H1 (cell line): Measurements from ENCODE around the gene FBXW5. TPM values are rescaled to one million over a fixed set of nuclear protein-coding genes. Genes with fewer than 3 reads are reported as not detected.

Source experiments
- CTCF ChIA-PET: fragments of 300-600 bp; sonication (Branson Sonifier 250); formaldehyde crosslinking; loops from one replicate; lab custom pipeline; 2021; ENCODE audit not compliant: partially characterized antibody; lab: Charles Lee
- POLR2A ChIA-PET: fragments of 300-600 bp; sonication (Branson Sonifier 250); formaldehyde crosslinking; loops from one replicate; lab custom pipeline; 2021; ENCODE audit warnings: inconsistent platforms; ENCODE audit not compliant: partially characterized antibody; lab: Charles Lee
- DNase-seq, 2 experiments: peaks; one replicate each; pipeline versions ENCODE4 v3.0.0 to v3.0.0-alpha.2; 2010 to 2022; ENCODE audit warnings: low spot score in 2 of 2, low read depth in 1 of 2, mixed read lengths in 1 of 2
- FAIRE-seq: peaks from 2 replicates; lab custom pipeline; 2011; peaks lifted over from hg19 to GRCh38; lab: Jason Lieb, UNC
- H2AFZ ChIP-seq: 2 replicates; pipeline ENCODE4 v1.8.1; 2012; ENCODE audit warnings: low read length, inconsistent platforms
- H2AK5ac ChIP-seq: 2 replicates; pipeline ENCODE4 v1.6.1; 2013; ENCODE audit warnings: low read depth, low read length
- H2BK120ac ChIP-seq: replicated peaks from 2 replicates; pipeline ENCODE3; 2013; ENCODE audit warnings: low read depth, low read length, inconsistent platforms
- H2BK12ac ChIP-seq: 2 replicates; pipeline ENCODE4 v1.6.1; 2013; ENCODE audit warnings: low read depth, low read length
- H2BK15ac ChIP-seq: 2 replicates; pipeline ENCODE4 v1.6.1; 2013; ENCODE audit warnings: low read length
- H2BK20ac ChIP-seq: 2 replicates; pipeline ENCODE4 v1.6.1; 2013; ENCODE audit warnings: low read length
- H2BK5ac ChIP-seq: 2 replicates; pipeline ENCODE4 v1.6.1; 2013; ENCODE audit warnings: low read depth, low read length
- H3K14ac ChIP-seq: 2 replicates; pipeline ENCODE4 v1.6.1; 2013; ENCODE audit warnings: inconsistent platforms; ENCODE audit not compliant: insufficient read length
- H3K18ac ChIP-seq: 2 replicates; pipeline ENCODE4 v1.6.1; 2013; ENCODE audit warnings: low read length; ENCODE audit errors: extremely low read depth
- H3K23ac ChIP-seq: 2 replicates; pipeline ENCODE4 v1.6.1; 2013; ENCODE audit warnings: inconsistent platforms; ENCODE audit not compliant: insufficient read length
- H3K23me2 ChIP-seq: 2 replicates; pipeline ENCODE4 v1.6.1; 2013; ENCODE audit warnings: low read depth, low read length
- H3K27ac ChIP-seq: 2 replicates; pipeline ENCODE4 v1.6.1; 2011; ENCODE audit warnings: low read depth, low read length, inconsistent platforms
- H3K27me3 ChIP-seq, 4 experiments: replicated peaks in 1 of 4; 1 replicate in 1 of 4; 2 replicates in 3 of 4; pipeline versions ENCODE4 v1.6.1 to v1.8.1; 2011 to 2013; ENCODE audit warnings: low read length in 3 of 4, mild to moderate bottlenecking in 3 of 4, inconsistent platforms in 2 of 4, mixed read lengths in 2 of 4, moderate library complexity in 1 of 4; ENCODE audit not compliant: control insufficient read depth in 3 of 4, insufficient read depth in 3 of 4; ENCODE audit errors: extremely low read depth in 1 of 4
- H3K36me3 ChIP-seq, 4 experiments: 2 replicates each; pipeline versions ENCODE4 v1.6.1 to v1.8.1; 2011 to 2013; ENCODE audit warnings: mild to moderate bottlenecking in 4 of 4, low read length in 3 of 4, moderate library complexity in 2 of 4, control low read depth in 1 of 4, inconsistent platforms in 1 of 4; ENCODE audit not compliant: insufficient read depth in 4 of 4, control insufficient read depth in 2 of 4
- H3K4ac ChIP-seq: replicated peaks from 2 replicates; pipeline ENCODE3; 2013; ENCODE audit warnings: low read length, low read depth, mixed read lengths, inconsistent platforms; ENCODE audit not compliant: insufficient read length
- H3K4me1 ChIP-seq, 4 experiments: replicated peaks in 1 of 4; 1 replicate in 1 of 4; 2 replicates in 3 of 4; pipeline versions ENCODE4 v1.6.1 to v1.8.1; 2011 to 2013; ENCODE audit warnings: low read length in 3 of 4, inconsistent platforms in 2 of 4, mixed read lengths in 1 of 4; ENCODE audit not compliant: insufficient read depth in 4 of 4, control insufficient read depth in 3 of 4
- H3K4me2 ChIP-seq, 2 experiments: 2 replicates each; pipeline versions ENCODE4 v1.6.1 to v1.8.1; 2011 to 2013; ENCODE audit warnings: low read depth in 2 of 2, low read length in 2 of 2, control low read depth in 1 of 2, inconsistent platforms in 1 of 2, mild to moderate bottlenecking in 1 of 2; ENCODE audit not compliant: insufficient read depth in 1 of 2
- H3K4me3 ChIP-seq, 4 experiments: fragments of 200-600, 300-600 bp in 1 of 4; sonication (generic), shearing (Covaris generic), sonication (Bioruptor Twin) in 1 of 4; 2 replicates each; pipeline versions ENCODE4 v1.5.1 to v1.8.1; 2011 to 2016; ENCODE audit warnings: low read length in 4 of 4, low read depth in 3 of 4, control low read depth in 2 of 4, inconsistent platforms in 2 of 4, mild to moderate bottlenecking in 2 of 4, mixed read lengths in 1 of 4, moderate library complexity in 1 of 4; ENCODE audit not compliant: insufficient read depth in 2 of 4; ENCODE audit errors: extremely low read depth in 1 of 4
- H3K56ac ChIP-seq: replicated peaks from 2 replicates; pipeline ENCODE3; 2013; ENCODE audit warnings: low read depth, mild to moderate bottlenecking, mixed read lengths, low read length, inconsistent platforms; ENCODE audit not compliant: insufficient read length
- H3K79me1 ChIP-seq: 2 replicates; pipeline ENCODE4 v1.6.1; 2013; ENCODE audit warnings: low read depth, low read length, control low read depth
- H3K79me2 ChIP-seq, 2 experiments: 2 replicates each; pipeline versions ENCODE4 v1.6.1 to v1.8.1; 2012 to 2013; ENCODE audit warnings: low read length in 2 of 2, mild to moderate bottlenecking in 2 of 2, inconsistent platforms in 1 of 2; ENCODE audit not compliant: insufficient read depth in 2 of 2, control insufficient read depth in 1 of 2
- H3K9ac ChIP-seq, 4 experiments: replicated peaks in 1 of 4; 1 replicate in 1 of 4; 2 replicates in 3 of 4; pipeline versions ENCODE4 v1.6.1 to v1.8.1; 2011 to 2013; ENCODE audit warnings: low read depth in 3 of 4, low read length in 3 of 4, control low read depth in 2 of 4, mild to moderate bottlenecking in 2 of 4, moderate library complexity in 2 of 4, inconsistent platforms in 1 of 4; ENCODE audit errors: extremely low read depth in 1 of 4
- H3K9me3 ChIP-seq, 2 experiments: 2 replicates each; pipeline versions ENCODE4 v1.6.1 to v1.8.1; 2012 to 2013; ENCODE audit warnings: mild to moderate bottlenecking in 2 of 2, moderate library complexity in 2 of 2, control low read depth in 1 of 2, inconsistent platforms in 1 of 2, low read depth in 1 of 2, low read length in 1 of 2, mixed read lengths in 1 of 2; ENCODE audit not compliant: insufficient read depth in 2 of 2
- H4K20me1 ChIP-seq, 2 experiments: replicated peaks in 1 of 2; 2 replicates each; pipeline versions ENCODE3 to v1.8.1; 2011 to 2013; ENCODE audit warnings: inconsistent platforms in 2 of 2, low read length in 2 of 2, mild to moderate bottlenecking in 1 of 2; ENCODE audit not compliant: insufficient read depth in 2 of 2, control insufficient read depth in 1 of 2
- H4K5ac ChIP-seq: 2 replicates; pipeline ENCODE4 v1.6.1; 2013; ENCODE audit warnings: low read length, low read depth, mixed read lengths, inconsistent platforms; ENCODE audit not compliant: insufficient read length
- H4K8ac ChIP-seq: 2 replicates; pipeline ENCODE4 v1.8.0; 2013; ENCODE audit warnings: mild to moderate bottlenecking, moderate library complexity, low read length, inconsistent platforms; ENCODE audit not compliant: insufficient read depth; ENCODE audit errors: extremely low read depth
- H4K91ac ChIP-seq: replicated peaks from 2 replicates; pipeline ENCODE3; 2013; ENCODE audit warnings: low read length, mixed read lengths, inconsistent platforms; ENCODE audit not compliant: insufficient read length
- HDAC2 ChIP-seq, 2 experiments: fragments of 300-600 bp in 1 of 2; sonication (generic) in 1 of 2; IDR thresholded peaks; 2 replicates each; pipeline ENCODE4 v1.6.1; 2011 to 2012; ENCODE audit warnings: low read depth in 2 of 2, low read length in 2 of 2, mild to moderate bottlenecking in 2 of 2, moderate library complexity in 2 of 2, borderline replicate concordance in 1 of 2, inconsistent platforms in 1 of 2
- JUND ChIP-seq: IDR thresholded peaks from 2 replicates; pipeline ENCODE4 v1.6.1; 2011; ENCODE audit warnings: mild to moderate bottlenecking, improper control_type of control experiment, low read length
- MAX ChIP-seq: IDR thresholded peaks from 2 replicates; pipeline ENCODE4 v1.6.1; 2012; ENCODE audit warnings: inconsistent platforms
- PHF8 ChIP-seq: fragments of 200-600 bp; sonication (generic); conservative IDR thresholded peaks from 2 replicates; pipeline ENCODE4 v1.7.1; 2012; ENCODE audit warnings: low read depth, mild to moderate bottlenecking, inconsistent platforms, low read length, moderate library complexity
- SIRT6 ChIP-seq: IDR thresholded peaks from one replicate; pipeline ENCODE4 v1.7.1; 2012; ENCODE audit warnings: low read length, inconsistent platforms
- SP2 ChIP-seq: IDR thresholded peaks from 2 replicates; pipeline ENCODE4 v1.6.1; 2012; ENCODE audit warnings: mild to moderate bottlenecking, low read length, inconsistent platforms
- WGBS, 2 experiments: shearing (Covaris generic) in 1 of 2; methylation state at CpG; one replicate each; pipeline versions ENCODE4 v1.1.6 to v1.1.7; 2013 to 2015; ENCODE audit warnings: low lambda C conversion rate in 2 of 2, mixed read lengths in 2 of 2, inconsistent platforms in 1 of 2, low coverage in 1 of 2, missing lambda C conversion rate in 1 of 2; ENCODE audit not compliant: insufficient replicate concordance in 2 of 2, insufficient coverage in 1 of 2, insufficient read length in 1 of 2; ENCODE audit errors: extremely low coverage in 1 of 2, missing lambda C conversion rate in 1 of 2; 5-methylcytosine and 5-hydroxymethylcytosine counted together
- polyA plus RNA-seq, 7 experiments: library from polyadenylated mRNA; depleted of rRNA in 3 of 7; stranded (reverse) in 5 of 7; unstranded in 2 of 7; fragments of >200 nt in 5 of 7; fragments of 200-250 nt in 2 of 7; gene quantifications; 1 replicate in 5 of 7; 2 replicates in 1 of 7; 4 replicates in 1 of 7; pipeline versions ENCODE4 v1.2.1 to v1.2.3, GENCODE V29; 2011 to 2013; ENCODE audit warnings: missing spikeins in 2 of 7, mixed read lengths in 2 of 7
- total RNA-seq: library from RNA; stranded (reverse); fragmentation: NEBNext Ultra II Directional; extraction: Animal tissue kit (Norgen Biotek cat#: 25700); gene quantifications from 2 replicates; pipeline ENCODE4 v1.2.1, GENCODE V29; 2021

The FBXW5 gene
- total and polyA plus RNA-seq, 2 of the 8 experiments (the other 6 are each of a cell fraction or from before 2014, with no cell fraction given), result 49.0 to 71.0 TPM

DNA sequence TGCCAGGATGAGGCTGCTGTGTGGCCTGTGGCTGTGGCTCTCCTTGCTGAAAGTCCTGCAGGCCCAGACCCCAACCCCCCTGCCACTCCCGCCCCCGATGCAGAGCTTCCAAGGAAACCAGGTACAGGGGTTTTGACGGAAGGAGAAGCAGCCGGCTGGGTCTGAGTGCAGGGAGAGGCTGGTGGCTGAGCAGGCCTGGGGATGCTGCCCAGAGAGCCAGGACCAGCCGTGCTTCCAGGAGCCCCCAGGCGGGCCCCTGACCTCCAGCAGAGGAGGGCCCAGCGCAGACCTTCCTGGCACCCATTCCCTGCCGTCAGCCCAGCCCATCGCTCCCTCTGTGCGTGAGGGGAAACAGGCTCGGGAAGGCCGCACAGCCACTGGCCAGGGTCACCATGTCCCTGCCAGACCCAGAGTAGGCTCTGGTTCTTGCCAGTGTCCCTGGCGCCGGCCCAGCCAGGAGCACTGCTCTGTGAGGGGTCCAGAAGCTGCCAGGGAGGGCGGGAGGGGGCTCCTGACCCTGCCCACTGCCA lies 7.8 kb upstream of the FBXW5 start:
- Histone ChIP-seq H3K36me3 (no peaks in the 10 kb centered on the region), H3K4me2 (no peak overlapping the region), H4K91ac (no peak overlapping the region), H2BK12ac (no peak overlapping the region), H2AK5ac (no peak overlapping the region), H3K56ac (no peak overlapping the region), H3K9me3 (no peaks in the 10 kb centered on the region), H4K20me1 (peaks cover 0 to 6% of the 10 kb centered on the region in 2 experiments), H2BK20ac (no peak overlapping the region), H3K27me3 (no peaks in the 10 kb centered on the region), H3K4me3 (no peak overlapping the region), H2BK5ac (no peak overlapping the region), H3K27ac (no peak overlapping the region), H3K9ac (no peak overlapping the region), H3K79me1 (no peaks in the 10 kb centered on the region), H3K23me2 (peaks cover 13% of the 10 kb centered on the region; the same call in 1 of the 2 replicates), H4K5ac (no peak overlapping the region), H3K18ac (no peak overlapping the region), H2BK15ac (no peak overlapping the region), H2AFZ (no peak overlapping the region), H3K4me1 (peaks cover 0 to 13% (median 9%) of the 10 kb centered on the region in 4 experiments; a peak in 5 of 7 replicates), H3K79me2 (no peaks in the 10 kb centered on the region), H3K23ac (no peak overlapping the region), H4K8ac (no peak overlapping the region), H2BK120ac (no peak overlapping the region), H3K14ac (no peak overlapping the region), H3K4ac (no peak overlapping the region)
- CTCF ChIA-PET, result interaction anchor here (0.9 to 5.2 kb wide), 7 partner anchors 10 to 83 kb away, joined by 3 to 21 read pairs (median 3); no protein-coding TSS in a partner anchor
- POLR2A ChIA-PET, result interaction anchor here (0.7 kb wide), 1 partner anchor 39 kb away, joined by 3 read pairs; the partner anchor contains the start of gene PAXX
- TF ChIP-seq PHF8 (no peak), SP2 (no peak), JUND (no peak), SIRT6 (no peak), HDAC2 (IDR thresholded peaks at IDR 0.05; ENCODE audit: borderline replicate concordance in 1 of 2, low read depth in 2 of 2, low read length in 2 of 2) (no peak), MAX (no peak)
- DNase-seq (no peak), FAIRE-seq (no peak)
- 90% methylated on average over 9 of the region's 15 CpGs; no CpG with 5 or more reads in 1 of the 2 experiments for WGBS, 2 experiments
